IPS-NIHi7 (cell line): ENCODE data around the gene RBP7.
"Not testable (repeated sequence)": the region's sequence is repeated elsewhere in the genome, so short reads cannot be mapped to it uniquely, and the experiment has no call there.

Source experiments
- DNase-seq: peaks from one replicate; pipeline ENCODE4 v3.0.0; 2012; ENCODE audit warnings: mixed read lengths; ENCODE audit errors: extremely low spot score

Gene RBP7

GRCh38 chr1:9996624-9997582, at the start of gene RBP7:
Gene RBP7 (plus strand): TSS chr1:9997228. CDS start chr1:9997259, 31 bp downstream.
- DNase-seq, result peak; percentile 67

DNA sequence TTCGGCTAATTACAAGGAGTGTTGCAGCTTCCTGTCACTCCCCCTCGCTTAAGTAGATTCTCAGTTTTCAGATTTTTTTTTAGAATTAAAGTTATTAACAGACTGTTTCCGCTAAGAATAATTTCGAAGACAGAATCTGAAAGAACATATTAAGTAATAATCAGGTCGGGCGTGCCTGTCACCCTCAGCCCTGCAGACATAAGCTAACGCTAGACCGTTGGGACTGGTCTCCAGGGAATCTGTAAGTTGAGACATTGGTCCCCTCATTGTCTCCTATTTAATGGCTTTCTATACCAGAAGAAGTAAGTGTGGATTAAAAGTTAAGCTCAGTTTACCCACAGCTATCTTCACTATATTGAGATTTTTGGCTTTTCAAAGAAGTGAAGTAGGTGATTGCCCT, 39.3 kb upstream of the RBP7 start:
- DNase-seq, result no peak

GRCh38 chr1:9960011-9960410, 37.0 kb upstream of the RBP7 start:
- DNase-seq, result no peak

DNA sequence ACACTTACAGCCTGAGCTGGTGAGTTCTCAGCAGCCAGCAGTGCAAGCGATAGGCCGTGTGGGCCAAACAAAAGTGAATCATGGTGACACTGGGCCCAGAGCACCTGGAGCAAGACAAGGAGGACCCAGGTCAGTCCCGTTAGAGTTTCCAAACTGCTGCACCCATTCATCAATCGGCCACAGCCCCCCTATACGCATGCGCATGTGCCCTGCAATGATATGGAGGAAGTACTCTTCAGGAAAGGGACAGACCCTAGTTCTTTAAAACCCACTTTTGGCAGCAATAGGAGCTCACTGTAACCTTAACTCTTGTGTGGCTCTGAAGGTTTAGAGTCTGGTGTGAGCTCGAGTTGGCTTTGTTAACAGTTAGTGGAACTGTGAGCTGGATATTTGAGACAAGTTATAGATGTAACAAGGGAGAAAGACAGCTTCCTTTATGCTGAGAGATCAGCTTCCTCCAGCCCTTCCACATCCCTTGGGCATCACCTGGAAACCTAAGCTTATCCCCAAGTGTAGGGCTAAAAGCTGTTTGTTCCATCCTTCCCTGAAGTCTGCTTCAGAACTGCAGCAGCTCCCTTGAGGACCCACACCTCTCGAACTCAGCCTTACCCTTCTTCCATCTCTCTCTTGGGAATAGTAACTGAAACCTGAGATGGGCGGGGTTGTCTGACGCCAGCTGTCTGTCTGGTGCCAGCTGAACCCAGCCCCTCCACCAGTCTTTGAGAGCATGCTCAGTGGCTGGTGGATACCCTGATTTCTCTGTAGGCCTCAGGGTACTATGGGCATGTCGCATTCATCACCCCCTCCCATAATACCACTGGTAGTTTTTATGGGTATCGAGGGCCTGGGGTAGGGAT, 36.1 kb upstream of the RBP7 start:
- peak; percentile 52 for DNase-seq

GRCh38 chr1:9984253-9984652, 12.8 kb upstream of the RBP7 start:
- no peak for DNase-seq

DNA sequence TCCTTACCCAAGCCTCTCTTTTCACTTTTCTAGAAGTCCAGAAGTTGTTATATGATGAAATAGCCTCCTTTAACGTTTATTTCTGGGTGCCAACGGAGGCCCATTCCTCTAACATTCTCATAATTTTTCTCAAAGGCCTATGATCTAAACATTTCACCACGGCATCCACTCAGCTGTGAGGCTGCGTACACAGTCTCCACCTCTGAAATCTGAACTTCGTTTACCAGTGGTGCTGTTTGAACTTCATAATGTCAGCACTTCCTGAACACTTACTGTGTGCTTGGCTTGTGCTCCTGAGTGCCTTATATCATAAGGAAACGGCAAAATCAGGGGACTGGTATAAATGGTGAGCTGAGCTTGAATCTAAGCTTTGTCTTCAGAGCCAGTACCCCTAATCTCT, 12.0 kb upstream of the RBP7 start:
- no peak for DNase-seq

GRCh38 chr1:9989773-9990172, 7.3 kb upstream of the RBP7 start:
- DNase-seq, result no peak

DNA sequence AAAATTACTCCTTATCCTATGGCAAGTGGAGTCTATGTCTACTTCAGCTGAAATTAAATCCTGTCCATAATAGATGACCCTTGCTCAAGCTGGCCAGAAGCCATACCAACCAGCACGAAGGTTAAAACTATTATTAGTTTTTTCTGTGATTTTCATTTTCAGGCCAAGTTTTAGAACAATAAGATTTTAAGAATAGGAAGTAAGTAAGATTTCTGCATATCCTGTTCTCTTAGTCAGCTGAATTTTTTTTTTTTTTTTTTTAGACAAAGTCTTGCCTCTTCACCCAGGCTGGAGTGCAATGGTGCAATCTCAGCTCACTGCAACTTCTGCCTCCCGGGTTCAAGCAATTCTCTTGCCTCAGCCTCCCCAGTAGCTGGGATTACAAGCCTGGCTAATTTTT, 6.1 kb upstream of the RBP7 start:
- no peak for DNase-seq

- no peak for DNase-seq
These were observed 4.1 kb upstream of the RBP7 start for GRCh38 chr1:9992910-9993309.

DNA sequence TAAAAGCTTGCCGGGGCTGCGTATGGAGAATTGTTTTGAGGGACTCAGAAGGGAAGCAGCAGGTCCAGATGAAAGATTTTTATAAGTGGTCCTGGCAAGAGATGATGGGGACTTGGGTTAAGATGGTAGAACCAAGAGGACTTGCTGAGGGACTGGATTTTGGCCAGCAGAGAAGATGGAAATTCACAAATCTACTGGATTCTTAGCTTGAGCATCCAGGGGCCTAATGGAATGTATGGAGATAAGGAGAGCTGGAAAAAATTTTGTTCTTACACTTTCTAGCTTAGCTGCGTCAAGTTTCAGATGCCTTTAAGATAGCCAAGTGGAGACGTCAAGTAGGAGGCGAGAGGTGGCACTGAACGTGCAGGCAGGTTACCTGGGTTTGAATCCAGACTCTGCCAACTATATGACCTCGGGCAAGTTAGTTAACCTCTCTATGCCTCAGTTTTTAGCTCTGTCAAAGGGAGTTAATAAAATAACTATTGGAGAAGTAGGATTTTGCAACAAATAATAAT, 3.4 kb upstream of the RBP7 start:
- DNase-seq, result no peak

DNA sequence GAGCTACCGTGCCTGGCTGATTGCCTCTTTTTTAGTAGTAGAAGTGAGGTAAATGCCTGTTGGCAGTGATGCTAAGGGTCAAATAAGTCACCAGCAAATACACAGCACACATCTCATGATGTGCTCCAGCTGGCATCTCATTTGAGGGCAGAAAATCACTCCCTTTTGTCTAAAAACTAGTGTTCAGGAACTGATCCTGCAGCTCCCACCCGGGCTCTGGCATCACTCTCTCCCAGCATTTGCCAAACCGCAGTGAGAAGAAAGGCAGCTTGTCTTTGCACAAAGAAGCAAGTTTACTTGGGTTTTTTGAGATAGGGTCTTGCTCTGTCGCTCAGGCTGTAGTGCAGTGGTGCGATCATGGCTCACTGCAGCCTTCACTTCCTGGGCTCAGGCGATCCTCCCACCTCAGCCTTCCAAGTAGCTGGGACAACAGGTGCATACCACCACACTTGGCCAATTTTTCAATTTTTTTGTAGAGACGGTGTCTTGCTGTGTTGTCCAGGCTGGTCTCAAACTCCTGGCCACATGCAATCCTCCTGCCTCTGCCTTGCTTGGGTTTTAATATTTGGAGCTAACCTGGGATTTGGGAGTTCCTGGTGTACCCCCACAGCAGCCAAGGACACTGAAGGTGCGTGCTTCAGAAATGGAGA, 4.1 kb downstream of the RBP7 start:
- DNase-seq, result no peak

- DNase-seq, result not testable (repeated sequence)
These were observed 8.2 kb downstream of the RBP7 start for GRCh38 chr1:10005248-10005647.

GRCh38 chr1:10007169-10007568, 10.1 kb downstream of the RBP7 start:
- no peak for DNase-seq

DNA sequence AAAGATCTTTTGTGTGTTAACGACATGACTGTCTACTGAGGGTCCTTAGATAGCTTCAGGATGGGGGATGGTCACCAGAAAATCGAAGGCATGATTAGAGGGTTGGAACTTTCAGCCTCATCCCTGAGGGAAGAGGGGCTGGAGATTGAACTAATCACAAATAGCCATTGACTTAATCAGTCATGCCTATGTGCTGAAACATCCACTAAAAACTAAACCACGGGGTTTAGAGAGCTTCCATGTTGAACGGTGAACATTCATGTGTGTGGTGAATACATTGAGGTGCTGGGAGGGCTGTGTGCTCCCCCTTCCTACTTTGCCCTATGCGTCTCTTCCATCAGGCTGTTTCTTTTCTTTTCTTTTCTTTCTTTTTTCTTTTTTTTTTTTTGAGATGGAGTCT, 17.0 kb downstream of the RBP7 start:
- no peak for DNase-seq

DNA sequence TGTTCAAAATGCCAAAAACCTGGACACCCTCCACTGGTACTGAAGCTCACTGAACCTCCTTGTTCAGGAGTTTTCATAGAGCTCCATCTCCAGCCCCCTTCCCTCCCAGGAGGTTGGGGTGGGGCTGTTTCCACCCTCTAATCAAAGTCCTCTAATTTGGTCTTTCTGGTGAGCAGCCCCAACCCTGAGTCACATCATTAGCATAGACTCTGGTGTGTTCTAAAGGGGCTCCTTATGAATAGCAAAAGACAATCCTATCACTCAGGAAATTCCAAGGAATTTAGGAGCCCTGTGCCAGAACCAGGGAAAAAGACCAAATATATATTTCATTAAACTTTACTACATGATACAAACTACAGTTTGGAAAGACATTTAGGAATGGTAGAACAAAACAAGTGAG, 22.5 kb downstream of the RBP7 start:
- DNase-seq, result no peak

DNA sequence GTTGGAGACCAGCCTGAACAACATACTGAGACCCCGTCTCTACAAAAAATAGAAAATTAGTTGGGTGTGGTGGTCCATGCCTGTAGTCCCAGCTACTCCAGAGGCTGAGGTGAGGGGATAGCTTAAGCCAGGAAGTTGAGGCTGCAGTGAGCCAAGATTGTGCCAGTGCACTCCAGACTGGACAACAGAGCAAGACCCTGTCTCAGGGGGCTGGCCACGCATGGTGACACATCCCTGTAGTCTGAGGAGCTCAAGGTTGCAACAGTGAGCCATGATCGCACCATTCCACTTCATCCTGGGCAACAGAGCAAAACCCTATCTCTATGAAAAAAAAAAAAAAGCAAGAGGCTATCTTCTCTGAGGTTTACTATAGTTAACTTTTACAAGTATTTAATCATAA, 23.1 kb downstream of the RBP7 start:
- no peak for DNase-seq

GRCh38 chr1:10020678-10021077, 23.6 kb downstream of the RBP7 start:
- DNase-seq, result not testable (repeated sequence)

DNA sequence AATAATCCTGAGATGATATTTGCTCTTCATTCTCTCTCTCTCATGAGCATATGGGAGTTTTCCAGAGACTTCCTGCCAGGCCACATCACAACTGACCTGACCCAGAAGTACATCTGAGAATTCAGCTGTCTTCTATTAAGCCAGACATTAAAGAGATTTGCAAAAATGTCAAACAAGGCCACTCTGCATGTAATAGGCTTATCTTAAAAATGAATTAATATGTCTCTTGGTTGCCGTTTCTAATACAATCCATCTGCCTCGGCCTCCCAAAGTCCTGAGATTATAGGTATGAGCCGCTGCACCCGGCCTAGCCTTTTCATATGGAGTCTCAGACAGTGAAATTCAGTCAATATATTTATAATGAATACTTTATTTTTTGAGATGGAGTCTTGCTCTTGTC, 25.0 kb downstream of the RBP7 start:
- DNase-seq, result not testable (repeated sequence)

GRCh38 chr1:10022656-10023055, 25.6 kb downstream of the RBP7 start:
- DNase-seq, result no peak

DNA sequence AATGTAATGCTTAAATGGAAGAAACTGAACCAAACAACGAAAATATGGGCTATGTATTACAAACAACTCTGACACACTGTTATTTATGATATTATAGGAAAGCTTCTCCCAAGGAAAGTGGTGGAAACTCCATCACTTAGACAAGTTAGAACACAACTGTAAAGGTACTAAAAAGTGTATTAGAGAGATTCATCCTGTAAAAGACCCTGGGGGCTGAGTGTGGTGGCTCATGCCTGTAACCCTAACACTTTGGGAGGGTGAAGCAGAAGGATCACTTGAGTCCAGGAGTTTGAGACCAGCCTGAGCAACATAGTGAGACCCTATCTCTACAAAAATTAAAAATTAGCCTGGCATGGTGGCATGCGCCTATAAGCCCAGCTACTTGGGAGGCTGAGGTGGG, 28.3 kb downstream of the RBP7 start:
- DNase-seq, result no peak

DNA sequence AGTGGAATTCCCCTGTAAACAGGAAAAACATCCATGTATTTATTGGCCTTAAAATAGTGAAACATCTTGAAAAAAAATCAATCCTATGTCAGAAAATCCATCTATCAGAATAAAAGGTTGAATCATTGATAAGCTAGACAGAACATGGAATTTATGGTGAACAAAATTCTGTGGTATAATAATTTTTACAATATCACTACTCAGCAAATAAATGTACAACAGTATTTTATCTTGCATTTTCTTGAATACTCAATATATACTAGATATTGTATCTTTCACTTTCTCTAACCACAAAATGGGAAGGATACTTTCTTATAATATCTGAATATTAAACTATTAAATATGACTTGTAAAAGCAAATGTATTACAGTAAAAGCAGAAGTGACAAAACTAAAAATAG, 30.0 kb downstream of the RBP7 start:
- DNase-seq, result no peak

DNA sequence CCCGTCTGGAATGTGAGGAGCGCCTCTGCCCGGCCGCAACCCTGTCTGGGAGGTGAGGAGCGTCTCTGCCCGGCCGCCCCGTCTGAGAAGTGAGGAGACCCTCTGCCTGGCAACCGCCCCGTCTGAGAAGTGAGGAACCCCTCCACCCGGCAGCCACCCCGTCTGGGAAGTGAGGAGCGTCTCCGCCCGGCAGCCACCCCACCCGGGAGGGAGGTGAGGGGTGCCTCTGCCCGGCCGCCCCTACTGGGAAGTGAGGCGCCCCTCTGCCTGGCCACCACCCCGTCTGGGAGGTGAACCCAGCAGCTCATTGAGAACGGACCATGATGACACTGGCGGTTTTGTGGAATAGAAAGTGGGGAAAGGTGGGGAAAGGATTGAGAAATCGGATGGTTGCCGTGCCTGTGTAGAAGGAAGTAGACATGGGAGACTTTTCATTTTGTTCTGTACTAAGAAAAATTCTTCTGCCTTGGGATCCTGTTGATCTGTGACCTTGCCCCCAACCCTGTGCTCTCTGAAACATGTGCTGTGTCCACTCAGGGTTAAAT, 32.0 kb downstream of the RBP7 start:
- not testable (repeated sequence) for DNase-seq
